Panc1 (cell line): Measurements from ENCODE around the gene GRHL3. TPM values are rescaled to one million over a fixed set of nuclear protein-coding genes. Genes with fewer than 3 reads are reported as not detected.

Source experiments
- ATAC-seq: fragments of 200-7000 bp; cut with Tn5 transposase; 2 replicates; pipeline ENCODE4 v1.9.1; 2020; ENCODE audit warnings: mild to moderate bottlenecking, moderate library complexity
- BruUV-seq: library from RNA; stranded (reverse); fragments of 400-500 nt; replicated peaks from 2 replicates; lab custom pipeline; 2021; lab: Mats Ljungman, UMichigan
- CTCF ChIA-PET: fragments of 300-600 bp; sonication (Branson Sonifier 250); formaldehyde crosslinking; loops from one replicate; lab custom pipeline; 2022; ENCODE audit warnings: antibody characterized with exemption; lab: Charles Lee
- POLR2A ChIA-PET: fragments of 300-600 bp; sonication (Branson Sonifier 250); formaldehyde crosslinking; loops from one replicate; lab custom pipeline; 2022; ENCODE audit warnings: antibody characterized with exemption; lab: Charles Lee
- DNase-seq: peaks from one replicate; pipeline ENCODE4 v3.0.0-alpha.2; 2010; ENCODE audit warnings: low read depth, low spot score
- H3K27ac ChIP-seq: 2 replicates; pipeline ENCODE4 v1.5.1; 2011; ENCODE audit warnings: mild to moderate bottlenecking, low read length, inconsistent platforms
- H3K27me3 ChIP-seq: fragments of 200-500 bp; sonication (Bioruptor generic); 2 replicates; pipeline ENCODE4 v1.6.0; 2014; ENCODE audit warnings: low read length, inconsistent platforms; ENCODE audit not compliant: control insufficient read depth, insufficient read depth
- H3K36me3 ChIP-seq: fragments of 200-500 bp; sonication (Bioruptor generic); 2 replicates; pipeline ENCODE4 v1.5.1; 2014; ENCODE audit warnings: inconsistent platforms, mild to moderate bottlenecking, low read length, moderate library complexity; ENCODE audit not compliant: control insufficient read depth, insufficient read depth
- H3K4me1 ChIP-seq: 2 replicates; pipeline ENCODE4 v1.5.1; 2011; ENCODE audit warnings: inconsistent platforms, mild to moderate bottlenecking, low read length, moderate library complexity; ENCODE audit not compliant: control insufficient read depth, insufficient read depth
- H3K4me3 ChIP-seq, 2 experiments: 2 replicates each; pipeline ENCODE4 v1.5.1; 2011 to 2012; ENCODE audit warnings: low read depth in 2 of 2, low read length in 2 of 2, mild to moderate bottlenecking in 2 of 2, inconsistent platforms in 1 of 2, moderate library complexity in 1 of 2
- H3K9me3 ChIP-seq: fragments of 200-500 bp; sonication (Bioruptor generic); 2 replicates; pipeline ENCODE4 v1.5.1; 2014; ENCODE audit warnings: low read depth, mild to moderate bottlenecking, inconsistent platforms, low read length, moderate library complexity; ENCODE audit not compliant: control insufficient read depth, insufficient read depth
- POLR2AphosphoS5 ChIP-seq: IDR thresholded peaks from 2 replicates; pipeline ENCODE4 v1.6.1; 2012; ENCODE audit warnings: mild to moderate bottlenecking, low read depth, low read length, moderate library complexity
- SIN3A ChIP-seq: IDR thresholded peaks from 2 replicates; pipeline ENCODE4 v1.6.1; 2012; ENCODE audit warnings: low read depth, mild to moderate bottlenecking, low read length, moderate library complexity, borderline replicate concordance; ENCODE audit not compliant: insufficient read depth
- TCF7L2 ChIP-seq: IDR thresholded peaks from 2 replicates; pipeline ENCODE4 v1.6.1; 2011; ENCODE audit warnings: mild to moderate bottlenecking, low read depth, low read length, inconsistent platforms
- in situ Hi-C: cut with HindIII; loops from 2 replicates; pipeline ENCODE4 v1.10.0; 2016; ENCODE audit warnings: low sequenced_read_pairs, low pct_unique_long_range_greater_than_20kb
- intact Hi-C: fragments of 100-400 bp; cut with micrococcal nuclease; formaldehyde crosslinking; loops from one replicate; pipeline ENCODE4 v1.10.0; 2022; ENCODE audit not compliant: unreplicated experiment
- total RNA-seq: library from RNA; stranded (reverse); gene quantifications from one replicate; pipeline ENCODE4 v1.2.1, GENCODE V29; 2021; ENCODE audit not compliant: unreplicated experiment
- TF ChIP-seq, protein P1 (sequence below): fragments of 450-650 bp; IDR thresholded peaks from 2 replicates; pipeline ENCODE4 v1.5.1; 2017; ENCODE audit warnings: mild to moderate bottlenecking
- TF ChIP-seq, protein P2 (sequence below), 2 experiments: IDR thresholded peaks; 2 replicates each; pipeline ENCODE4 v1.6.1; 2011 to 2012; ENCODE audit warnings: low read depth in 2 of 2, control low read depth in 1 of 2, low read length in 1 of 2, mild to moderate bottlenecking in 1 of 2, moderate library complexity in 1 of 2; ENCODE audit not compliant: insufficient read depth in 1 of 2

GRHL3 gene
- total RNA-seq, 1 experiment from 2014 or later: 16.7 TPM

DNA sequence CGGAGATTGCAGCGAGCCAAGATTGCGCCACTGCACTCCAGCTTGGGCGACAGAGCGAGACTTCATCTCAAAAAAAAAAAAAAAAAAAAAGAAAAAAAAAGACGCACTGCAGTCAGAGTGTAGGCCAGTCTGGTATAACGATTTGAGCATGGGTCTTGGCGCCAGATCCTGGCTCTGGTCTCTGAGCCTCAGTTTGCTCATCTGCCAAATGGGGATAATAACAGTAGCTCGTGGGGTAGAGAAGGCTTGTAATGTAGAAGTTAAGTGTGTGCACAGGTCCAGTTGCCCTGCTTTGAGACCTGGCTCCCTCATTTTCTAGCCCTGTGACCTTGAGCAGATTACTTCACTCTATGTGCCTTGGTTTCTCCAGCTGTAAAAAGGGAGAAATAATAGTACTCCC, 26.3 kb upstream of the GRHL3 start:
- BruUV-seq: no TSS peak
- no peak overlapping the region for H3K4me3 ChIP-seq
- H3K27me3 ChIP-seq: no peaks in the 10 kb centered on the region
- ATAC-seq: no peak
- H3K9me3 ChIP-seq: no peaks in the 10 kb centered on the region
- peaks cover 17% of the 10 kb centered on the region for H3K4me1 ChIP-seq
- no peak for DNase-seq
- CTCF ChIA-PET: no interaction called here
- POLR2A ChIA-PET: no interaction called here
- TF ChIP-seq TCF7L2 (no peak), POLR2AphosphoS5 (no peak), SIN3A (no peak)
- TF ChIP-seq, protein P1, sequence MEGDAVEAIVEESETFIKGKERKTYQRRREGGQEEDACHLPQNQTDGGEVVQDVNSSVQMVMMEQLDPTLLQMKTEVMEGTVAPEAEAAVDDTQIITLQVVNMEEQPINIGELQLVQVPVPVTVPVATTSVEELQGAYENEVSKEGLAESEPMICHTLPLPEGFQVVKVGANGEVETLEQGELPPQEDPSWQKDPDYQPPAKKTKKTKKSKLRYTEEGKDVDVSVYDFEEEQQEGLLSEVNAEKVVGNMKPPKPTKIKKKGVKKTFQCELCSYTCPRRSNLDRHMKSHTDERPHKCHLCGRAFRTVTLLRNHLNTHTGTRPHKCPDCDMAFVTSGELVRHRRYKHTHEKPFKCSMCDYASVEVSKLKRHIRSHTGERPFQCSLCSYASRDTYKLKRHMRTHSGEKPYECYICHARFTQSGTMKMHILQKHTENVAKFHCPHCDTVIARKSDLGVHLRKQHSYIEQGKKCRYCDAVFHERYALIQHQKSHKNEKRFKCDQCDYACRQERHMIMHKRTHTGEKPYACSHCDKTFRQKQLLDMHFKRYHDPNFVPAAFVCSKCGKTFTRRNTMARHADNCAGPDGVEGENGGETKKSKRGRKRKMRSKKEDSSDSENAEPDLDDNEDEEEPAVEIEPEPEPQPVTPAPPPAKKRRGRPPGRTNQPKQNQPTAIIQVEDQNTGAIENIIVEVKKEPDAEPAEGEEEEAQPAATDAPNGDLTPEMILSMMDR: no peak
- TF ChIP-seq, protein P2, sequence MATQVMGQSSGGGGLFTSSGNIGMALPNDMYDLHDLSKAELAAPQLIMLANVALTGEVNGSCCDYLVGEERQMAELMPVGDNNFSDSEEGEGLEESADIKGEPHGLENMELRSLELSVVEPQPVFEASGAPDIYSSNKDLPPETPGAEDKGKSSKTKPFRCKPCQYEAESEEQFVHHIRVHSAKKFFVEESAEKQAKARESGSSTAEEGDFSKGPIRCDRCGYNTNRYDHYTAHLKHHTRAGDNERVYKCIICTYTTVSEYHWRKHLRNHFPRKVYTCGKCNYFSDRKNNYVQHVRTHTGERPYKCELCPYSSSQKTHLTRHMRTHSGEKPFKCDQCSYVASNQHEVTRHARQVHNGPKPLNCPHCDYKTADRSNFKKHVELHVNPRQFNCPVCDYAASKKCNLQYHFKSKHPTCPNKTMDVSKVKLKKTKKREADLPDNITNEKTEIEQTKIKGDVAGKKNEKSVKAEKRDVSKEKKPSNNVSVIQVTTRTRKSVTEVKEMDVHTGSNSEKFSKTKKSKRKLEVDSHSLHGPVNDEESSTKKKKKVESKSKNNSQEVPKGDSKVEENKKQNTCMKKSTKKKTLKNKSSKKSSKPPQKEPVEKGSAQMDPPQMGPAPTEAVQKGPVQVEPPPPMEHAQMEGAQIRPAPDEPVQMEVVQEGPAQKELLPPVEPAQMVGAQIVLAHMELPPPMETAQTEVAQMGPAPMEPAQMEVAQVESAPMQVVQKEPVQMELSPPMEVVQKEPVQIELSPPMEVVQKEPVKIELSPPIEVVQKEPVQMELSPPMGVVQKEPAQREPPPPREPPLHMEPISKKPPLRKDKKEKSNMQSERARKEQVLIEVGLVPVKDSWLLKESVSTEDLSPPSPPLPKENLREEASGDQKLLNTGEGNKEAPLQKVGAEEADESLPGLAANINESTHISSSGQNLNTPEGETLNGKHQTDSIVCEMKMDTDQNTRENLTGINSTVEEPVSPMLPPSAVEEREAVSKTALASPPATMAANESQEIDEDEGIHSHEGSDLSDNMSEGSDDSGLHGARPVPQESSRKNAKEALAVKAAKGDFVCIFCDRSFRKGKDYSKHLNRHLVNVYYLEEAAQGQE (IDR thresholded peaks at IDR 0.05; ENCODE audit: insufficient read depth in 1 of 2, low read depth in 2 of 2, low read length in 1 of 2): no peak
- no peaks in the 10 kb centered on the region for H3K36me3 ChIP-seq
- in situ Hi-C loops (no loop called here), intact Hi-C loops (no loop called here)
- H3K27ac ChIP-seq: no peak overlapping the region

DNA sequence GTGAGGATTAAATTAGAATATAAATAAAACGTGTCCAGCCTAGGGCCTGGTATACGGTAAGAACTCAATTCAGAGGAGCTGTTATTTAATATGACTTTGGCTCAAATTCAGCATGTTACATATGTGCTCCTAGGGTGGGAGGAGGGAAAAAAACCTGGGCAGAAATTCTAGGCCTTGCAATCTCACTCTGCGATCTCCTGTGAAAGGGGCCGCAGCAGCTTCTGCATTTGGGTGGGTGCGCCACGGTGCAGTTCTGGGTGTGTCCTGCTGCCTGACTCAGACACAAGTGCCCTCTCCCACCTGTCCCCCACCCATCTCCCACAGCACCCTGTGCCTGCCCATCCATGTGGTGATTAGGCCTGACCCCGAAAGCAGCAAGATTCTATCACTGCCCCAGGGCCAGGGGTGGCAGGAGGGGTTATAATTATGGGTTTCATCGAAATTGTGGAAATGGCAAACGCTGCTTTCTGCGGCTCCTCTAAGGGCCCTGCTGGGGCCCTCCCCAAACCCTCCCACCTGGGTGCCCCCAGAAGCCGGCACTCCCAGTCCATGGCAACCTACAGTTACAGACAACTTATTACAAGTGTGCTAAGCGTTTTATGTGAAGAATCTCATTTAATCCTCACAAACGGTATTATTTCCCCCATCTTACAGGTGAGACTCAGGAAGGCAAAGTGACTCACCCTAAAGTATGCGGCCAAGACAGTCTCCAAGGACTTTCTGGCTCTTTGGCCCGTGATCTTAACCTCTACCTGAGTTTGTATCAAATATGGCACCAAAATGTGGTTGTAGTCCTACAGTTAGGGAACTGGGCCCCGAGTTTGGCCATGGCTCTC, 25.5 kb upstream of the GRHL3 start:
- no peaks in the 10 kb centered on the region for H3K9me3 ChIP-seq
- TF ChIP-seq POLR2AphosphoS5: no peak
- peaks cover 17% of the 10 kb centered on the region for H3K4me1 ChIP-seq
- BruUV-seq: no TSS peak
- ATAC-seq (no peak), DNase-seq (no peak)
- H3K27me3 ChIP-seq: no peaks in the 10 kb centered on the region
- CTCF ChIA-PET: no interaction called here
- no peaks in the 10 kb centered on the region for H3K36me3 ChIP-seq
- H3K4me3 ChIP-seq: no peak overlapping the region
- POLR2A ChIA-PET: no interaction called here
- peak overlapping the region; percentile 25; the same call in 1 of the 2 replicates for H3K27ac ChIP-seq
- intact Hi-C loops: no loop called here
- in situ Hi-C loops: no loop called here

DNA sequence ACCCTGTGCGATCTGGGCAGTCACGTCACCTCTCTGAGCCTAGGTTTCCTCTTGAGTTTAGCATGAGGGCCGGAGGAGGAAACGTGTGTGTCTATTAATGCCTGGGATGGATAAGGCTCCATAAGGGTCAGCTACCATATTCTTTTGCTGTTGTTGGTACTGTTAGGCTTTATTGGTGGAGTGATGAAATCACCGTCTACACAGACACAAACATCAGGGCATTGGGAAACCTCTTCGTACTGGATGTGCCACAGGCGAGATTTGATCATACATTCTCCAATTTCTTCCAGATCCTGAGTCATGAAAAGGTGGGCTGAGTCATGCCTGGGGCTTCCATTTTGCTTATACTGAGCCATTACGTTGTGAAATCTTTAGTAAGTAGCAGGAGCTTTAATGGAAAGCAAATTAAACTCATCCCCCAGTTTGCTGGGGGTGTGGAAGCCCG, 24.9 kb upstream of the GRHL3 start:
- peak overlapping the region; percentile 25; the same call in 1 of the 2 replicates for H3K27ac ChIP-seq
- TF ChIP-seq POLR2AphosphoS5 (no peak), SIN3A (no peak)
- no peak for ATAC-seq
- H3K36me3 ChIP-seq: no peaks in the 10 kb centered on the region
- H3K9me3 ChIP-seq: no peaks in the 10 kb centered on the region
- peaks cover 15% of the 10 kb centered on the region for H3K4me1 ChIP-seq
- in situ Hi-C loops (no loop called here), intact Hi-C loops (no loop called here)
- no peaks in the 10 kb centered on the region for H3K27me3 ChIP-seq
- ChIA-PET CTCF (no interaction called here), POLR2A (no interaction called here)
- no TSS peak for BruUV-seq
- DNase-seq: no peak
- H3K4me3 ChIP-seq: no peak overlapping the region
